T-cell (primary cell): ENCODE measurements around the gene OR2T10. TPM values are rescaled to one million over a fixed set of nuclear protein-coding genes. Genes with fewer than 3 reads are reported as not detected.
A peak's percentile ranks its signal among the peaks of the same experiment; 100 is the strongest.
"Not testable (repeated sequence)": the region's sequence is repeated elsewhere in the genome, so short reads cannot be mapped to it uniquely, and the experiment has no call there.

Source experiments
- ATAC-seq, 4 experiments: fragments of 200-7000 bp in 3 of 4; fragments of 150-1000 bp in 1 of 4; cut with Tn5 transposase; replicated peaks in 1 of 4; 1 replicate in 3 of 4; 2 replicates in 1 of 4; pipeline ENCODE4 v1.10.0; 2021; ENCODE audit warnings: moderate library complexity in 3 of 4, mild to moderate bottlenecking in 2 of 4, moderate number of reproducible peaks in 1 of 4
- CTCF ChIA-PET, 2 donors: fragments of 300-600 bp; sonication (Branson Sonifier 250); formaldehyde crosslinking; loops; one replicate each; lab custom pipeline; 2022; ENCODE audit warnings: antibody characterized with exemption in 2 of 2; lab: Charles Lee
- POLR2A ChIA-PET, 2 donors: fragments of 300-600 bp; sonication (Branson Sonifier 250); formaldehyde crosslinking; loops; one replicate each; lab custom pipeline; 2022; ENCODE audit warnings: antibody characterized with exemption in 2 of 2; lab: Charles Lee
- DNase-seq, 35 experiments: peaks; one replicate each; pipeline versions ENCODE4 v3.0.0 to v3.0.0-alpha.2; 2013 to 2023
- H3K27ac ChIP-seq: one replicate; pipeline ENCODE4 v1.5.1; 2013; ENCODE audit warnings: low read length
- H3K27me3 ChIP-seq, 2 experiments: replicated peaks in 1 of 2; 1 replicate in 1 of 2; 2 replicates in 1 of 2; pipeline versions ENCODE4 v1.6.1 to v1.7.0; 2013; ENCODE audit warnings: low read length in 1 of 2, mixed read lengths in 1 of 2; ENCODE audit not compliant: control insufficient read depth in 2 of 2, insufficient read depth in 2 of 2; ENCODE audit errors: extremely low read depth in 1 of 2
- H3K36me3 ChIP-seq, 2 donors: 1 replicate in 1 of 2; 2 replicates in 1 of 2; pipeline versions ENCODE4 v1.6.1 to v1.7.0; 2013; ENCODE audit warnings: low read length in 1 of 2; ENCODE audit not compliant: control insufficient read depth in 2 of 2, insufficient read depth in 1 of 2; ENCODE audit errors: extremely low read depth in 1 of 2
- H3K4me1 ChIP-seq, 2 experiments: 1 replicate in 1 of 2; 2 replicates in 1 of 2; pipeline versions ENCODE4 v1.6.1 to v1.7.0; 2013; ENCODE audit warnings: low read length in 2 of 2, mixed read lengths in 1 of 2; ENCODE audit not compliant: insufficient read depth in 2 of 2, control insufficient read depth in 1 of 2; ENCODE audit errors: extremely low read depth in 1 of 2
- H3K4me3 ChIP-seq, 2 donors: 1 replicate in 1 of 2; 2 replicates in 1 of 2; pipeline versions ENCODE4 v1.5.1 to v1.7.0; 2013; ENCODE audit warnings: mild to moderate bottlenecking in 2 of 2, low read length in 1 of 2, moderate library complexity in 1 of 2; ENCODE audit not compliant: control insufficient read depth in 1 of 2; ENCODE audit errors: extremely low read depth in 1 of 2
- H3K9me3 ChIP-seq: 2 replicates; pipeline ENCODE4 v1.7.0; 2013
- H3K27ac Mint-ChIP-seq, 2 donors: one replicate each; pipeline ENCODE4 v1.8.0; 2020 to 2021; ENCODE audit warnings: mild to moderate bottlenecking in 2 of 2, mixed read lengths in 2 of 2
- H3K27me3 Mint-ChIP-seq, 2 donors: one replicate each; pipeline ENCODE4 v1.8.0; 2021 to 2022; ENCODE audit warnings: mixed read lengths in 2 of 2
- H3K36me3 Mint-ChIP-seq: one replicate; pipeline ENCODE4 v1.8.0; 2021; ENCODE audit warnings: mixed read lengths
- H3K4me1 Mint-ChIP-seq, 3 donors: one replicate each; pipeline ENCODE4 v1.8.0; 2020 to 2022; ENCODE audit warnings: mixed read lengths in 3 of 3, mild to moderate bottlenecking in 1 of 3
- H3K4me3 Mint-ChIP-seq, 3 donors: one replicate each; pipeline ENCODE4 v1.8.0; 2020 to 2022; ENCODE audit warnings: mild to moderate bottlenecking in 3 of 3, mixed read lengths in 3 of 3, moderate library complexity in 3 of 3
- H3K9me3 Mint-ChIP-seq, 3 donors: one replicate each; pipeline ENCODE4 v1.8.0; 2020 to 2022; ENCODE audit warnings: mixed read lengths in 3 of 3
- WGBS: methylation state at CpG from one replicate; pipeline ENCODE4 v1.1.5; 2013; ENCODE audit warnings: missing lambda C conversion rate; ENCODE audit not compliant: insufficient coverage; 5-methylcytosine and 5-hydroxymethylcytosine counted together
- total RNA-seq, 35 experiments: library from RNA in 6 of 35; stranded (reverse) in 6 of 35; fragments of 120-200 nt in 1 of 35; gene quantifications; one replicate each; pipeline versions ENCODE4 v1.2.1 to v1.2.4 and lab custom pipeline; 2013 to 2026

The OR2T10 gene
- total RNA-seq, 5 donors from 2014 or later (not counting 1 experiment from before 2014, with no cell fraction given), result not detected

DNA sequence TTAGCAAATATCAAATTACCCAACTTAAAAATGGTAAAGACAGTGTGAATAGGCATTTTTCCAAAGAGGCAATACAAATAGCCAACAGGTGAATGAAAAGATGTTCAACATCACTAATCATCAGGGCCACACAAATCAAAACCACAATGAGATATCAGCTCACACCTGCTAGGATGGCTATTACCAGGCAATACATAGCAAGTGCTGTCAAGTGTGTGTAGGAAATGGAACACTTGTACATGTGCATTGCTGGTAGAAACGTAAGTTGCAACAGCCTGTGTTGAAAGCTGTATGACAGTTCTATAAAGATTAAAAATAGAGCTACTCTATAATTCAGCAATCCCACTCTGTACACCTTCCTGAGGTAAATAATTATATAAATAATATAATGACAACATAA is 25.5 kb downstream of the OR2T10 start:
- H3K27me3 ChIP-seq, H3K9me3 Mint-ChIP-seq, H3K27ac ChIP-seq, H3K4me3 ChIP-seq, POLR2A ChIA-PET, H3K36me3 ChIP-seq, H3K27ac Mint-ChIP-seq, H3K4me1 ChIP-seq, CTCF ChIA-PET, H3K27me3 Mint-ChIP-seq, H3K4me3 Mint-ChIP-seq, H3K9me3 ChIP-seq, DNase-seq, ATAC-seq, H3K36me3 Mint-ChIP-seq: not testable (repeated sequence)
- no CpG with 5 or more reads among the region's 1 CpG for WGBS
- H3K4me1 Mint-ChIP-seq, result peaks cover 3 to 17% (median 14%) of the 10 kb centered on the region in 3 donors

DNA sequence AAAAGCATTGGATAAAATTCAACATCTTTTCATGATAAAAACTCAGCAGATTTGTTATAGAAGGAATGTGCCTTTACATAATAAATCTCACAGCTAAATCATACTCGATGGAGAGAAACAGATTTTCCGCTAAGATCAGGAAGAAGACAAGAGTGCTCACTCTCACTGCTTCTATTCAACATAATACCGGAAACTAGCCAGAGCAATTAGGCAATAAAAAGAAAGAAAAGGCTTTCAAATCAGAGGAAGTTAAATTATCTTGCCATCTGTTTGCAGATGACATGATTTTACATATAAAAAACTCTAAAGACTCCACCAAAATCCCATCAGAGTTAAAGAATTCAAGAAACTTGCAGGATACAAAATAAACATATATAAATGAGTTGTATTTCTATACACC is 26.7 kb downstream of the OR2T10 start:
- DNase-seq, POLR2A ChIA-PET, H3K27me3 ChIP-seq, H3K36me3 Mint-ChIP-seq, H3K27ac Mint-ChIP-seq, ATAC-seq, H3K9me3 Mint-ChIP-seq, H3K4me1 ChIP-seq, H3K9me3 ChIP-seq, H3K4me3 ChIP-seq, H3K27me3 Mint-ChIP-seq, H3K27ac ChIP-seq, CTCF ChIA-PET, H3K36me3 ChIP-seq: not testable (repeated sequence)
- H3K4me3 Mint-ChIP-seq, result peak overlapping the region in 1 of 3 donors; percentile 30
- H3K4me1 Mint-ChIP-seq, result peaks cover 8 to 21% (median 19%) of the 10 kb centered on the region in 3 donors
- no CpG with 5 or more reads among the region's 3 CpGs for WGBS

- H3K36me3 ChIP-seq, H3K4me1 ChIP-seq, H3K4me3 Mint-ChIP-seq, DNase-seq, H3K9me3 ChIP-seq, H3K27me3 ChIP-seq, CTCF ChIA-PET, H3K27ac ChIP-seq, H3K27me3 Mint-ChIP-seq, POLR2A ChIA-PET, H3K4me3 ChIP-seq, H3K36me3 Mint-ChIP-seq, ATAC-seq, H3K9me3 Mint-ChIP-seq, H3K27ac Mint-ChIP-seq: not testable (repeated sequence)
- WGBS, result no CpG with 5 or more reads among the region's 2 CpGs
- H3K4me1 Mint-ChIP-seq, result peaks cover 10 to 27% (median 25%) of the 10 kb centered on the region in 3 donors
Measured at GRCh38 chr1:248569049-248569448, 28.5 kb downstream of the OR2T10 start.

DNA sequence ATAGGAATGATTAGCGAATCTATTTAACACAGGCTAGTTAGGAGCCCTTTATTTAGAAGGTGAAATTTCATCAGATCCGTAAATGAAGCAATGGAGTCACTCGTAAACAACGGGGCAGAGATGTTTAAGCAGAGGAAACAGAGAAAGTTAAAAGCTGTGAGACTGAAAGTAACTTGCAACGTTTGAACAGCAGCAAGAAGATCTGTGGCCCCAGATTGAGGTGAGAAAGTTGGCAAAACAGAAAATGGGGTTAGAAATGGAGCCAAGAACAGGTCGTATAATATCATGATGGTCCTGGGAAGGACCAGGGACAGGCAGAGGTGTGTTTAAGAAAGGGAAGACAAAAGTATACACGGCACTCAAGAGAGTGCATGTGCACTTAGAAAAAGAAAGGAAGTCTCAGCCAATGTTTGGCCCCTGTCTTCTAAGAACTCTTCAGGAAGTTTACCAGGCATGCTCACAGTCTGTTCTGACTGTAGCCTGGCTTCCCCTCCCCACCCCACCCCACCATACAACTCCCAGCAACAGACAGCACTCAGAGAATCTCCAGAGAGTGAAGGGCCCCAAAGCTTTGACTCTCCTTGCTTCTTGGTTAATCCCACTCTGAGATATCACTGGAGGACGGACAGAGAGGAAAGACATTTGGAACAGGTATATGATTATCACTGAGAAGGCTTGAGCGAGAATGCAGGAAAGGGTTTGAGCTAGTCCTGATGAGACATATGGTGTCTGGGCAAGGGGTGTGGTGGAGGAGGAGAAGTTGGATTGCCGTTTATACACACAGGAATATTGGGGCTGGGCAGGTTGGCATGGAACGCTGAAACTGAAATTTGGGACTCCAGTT is 31.7 kb downstream of the OR2T10 start:
- not testable (repeated sequence) for H3K36me3 ChIP-seq

DNA sequence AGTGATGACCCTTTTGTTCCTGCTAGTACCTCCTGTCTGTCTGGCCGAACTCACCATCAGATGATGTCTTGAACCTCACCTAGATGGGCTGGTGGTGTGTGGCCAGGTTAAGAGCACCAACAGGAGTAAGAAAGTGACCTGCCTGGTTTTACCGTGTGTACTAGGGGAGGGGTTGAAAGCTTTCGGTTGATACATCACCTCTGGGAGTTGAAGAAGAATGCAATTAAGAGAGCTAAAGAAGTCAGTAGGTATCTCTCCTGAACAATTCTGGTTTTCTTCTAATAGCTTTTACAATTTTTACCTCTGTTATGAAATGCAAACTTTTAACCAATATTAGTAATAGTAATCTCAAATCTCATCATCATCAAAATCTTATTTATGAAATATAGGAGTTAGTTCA is 34.8 kb downstream of the OR2T10 start, which contains the start of gene OR2T29:
OR2T29 (minus strand) TSS at position 101 of the 400 bp plus-strand sequence. CDS start 3,281 bp downstream, outside the sequence.
- H3K27me3 Mint-ChIP-seq, H3K27ac Mint-ChIP-seq, H3K9me3 Mint-ChIP-seq, H3K36me3 ChIP-seq, H3K9me3 ChIP-seq, H3K36me3 Mint-ChIP-seq, H3K27ac ChIP-seq, POLR2A ChIA-PET, H3K4me3 ChIP-seq, H3K4me1 ChIP-seq, H3K4me3 Mint-ChIP-seq, ATAC-seq, DNase-seq, H3K27me3 ChIP-seq, CTCF ChIA-PET: not testable (repeated sequence)
- peaks cover 7 to 14% (median 10%) of the 10 kb centered on the region in 3 donors for H3K4me1 Mint-ChIP-seq
- WGBS, result no CpG with 5 or more reads among the region's 3 CpGs

More for the DNA sequence above, 31.7 kb downstream of the OR2T10 start:
- H3K27me3 Mint-ChIP-seq, H3K36me3 Mint-ChIP-seq, H3K9me3 ChIP-seq, CTCF ChIA-PET, H3K4me1 ChIP-seq, H3K27me3 ChIP-seq, H3K9me3 Mint-ChIP-seq, POLR2A ChIA-PET: not testable (repeated sequence)
- Mint-ChIP-seq H3K4me1 (peaks cover 10 to 24% (median 23%) of the 10 kb centered on the region in 3 donors), H3K27ac (peak overlapping the region; percentile 97), H3K4me3 (peak overlapping the region; percentile 73 to 90 (median 86))
- peak overlapping the region; percentile 29 for H3K27ac ChIP-seq
- DNase-seq (peak in 13 of 35 experiments; percentile 1 to 51 (median 7)), ATAC-seq (peak; percentile 89 to 94 (median 90))
- 4% methylated on average over 4 of the region's 11 CpGs for WGBS
- H3K4me3 ChIP-seq, result peak overlapping the region in 1 of 2 donors; percentile 15

DNA sequence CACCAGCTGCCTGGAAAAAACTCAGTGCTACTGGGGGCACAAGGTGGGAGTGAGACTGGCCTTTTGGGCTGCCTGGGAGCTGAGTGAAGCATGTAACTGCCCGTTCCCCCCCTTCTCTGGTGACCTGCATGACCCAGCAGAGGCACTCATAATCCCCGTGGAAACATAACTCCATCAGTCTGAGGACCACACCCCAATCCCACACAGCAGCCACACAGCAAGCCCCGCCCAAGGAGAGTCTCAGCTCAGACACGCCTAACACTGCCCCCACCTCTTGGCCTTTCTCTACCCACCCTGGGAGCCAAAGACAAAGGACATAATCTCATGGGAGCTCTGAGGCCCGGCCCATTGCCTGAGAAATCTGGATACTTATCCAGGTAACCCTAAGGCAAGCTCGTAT is 46.5 kb downstream of the OR2T10 start:
- H3K36me3 Mint-ChIP-seq, H3K36me3 ChIP-seq, H3K27ac ChIP-seq, H3K9me3 ChIP-seq, H3K4me1 Mint-ChIP-seq, H3K27me3 ChIP-seq, H3K27ac Mint-ChIP-seq, H3K4me1 ChIP-seq, ATAC-seq, H3K4me3 ChIP-seq, DNase-seq, H3K9me3 Mint-ChIP-seq, H3K27me3 Mint-ChIP-seq, POLR2A ChIA-PET, H3K4me3 Mint-ChIP-seq, CTCF ChIA-PET: not testable (repeated sequence)
- WGBS, result no CpG with 5 or more reads among the region's 6 CpGs
